OCI-M2 (cell line): ENCODE results near the gene CARS1.

Experiments
- DNase-seq: peaks from one replicate; lab custom pipeline; 2025; ENCODE audit not compliant: unreplicated experiment; lab: John Stamatoyannopoulos, UW

Gene CARS1

DNA sequence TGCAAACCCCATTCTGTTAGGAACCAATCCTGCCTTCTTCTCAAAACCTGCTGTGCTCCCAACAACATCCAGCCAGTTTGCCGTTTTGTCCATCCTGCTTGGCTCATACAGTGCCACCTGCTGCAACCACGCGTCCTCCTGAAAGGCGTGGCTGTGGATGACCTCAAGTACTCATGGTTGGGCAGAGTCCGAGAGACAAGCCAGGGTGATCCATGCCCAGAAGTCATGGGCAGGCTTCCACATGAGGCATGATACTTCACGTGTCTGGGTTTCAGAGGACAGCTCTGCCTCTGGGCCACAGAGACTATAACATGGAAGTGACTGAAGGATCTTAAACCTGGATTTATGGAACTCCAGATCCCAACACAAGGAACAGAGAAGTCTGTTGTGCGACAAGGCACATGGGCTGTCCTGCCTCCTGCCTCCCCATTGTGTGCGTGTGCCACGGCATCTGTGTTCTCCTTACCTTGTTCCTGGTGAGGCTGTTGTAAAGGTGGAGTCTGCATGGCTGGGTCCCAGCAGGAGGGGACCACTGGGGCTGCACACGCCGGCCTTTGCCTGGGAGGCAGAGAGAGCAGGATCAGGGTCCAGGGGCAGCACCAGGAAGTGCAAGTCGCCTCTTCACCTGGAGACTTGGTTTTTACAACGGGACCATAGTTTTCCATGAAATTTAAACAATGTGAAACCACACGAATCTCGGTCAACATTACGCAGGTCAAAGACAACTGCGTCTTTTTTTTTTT, 15.4 kb downstream of the CARS1 start:
- no peak for DNase-seq

DNA sequence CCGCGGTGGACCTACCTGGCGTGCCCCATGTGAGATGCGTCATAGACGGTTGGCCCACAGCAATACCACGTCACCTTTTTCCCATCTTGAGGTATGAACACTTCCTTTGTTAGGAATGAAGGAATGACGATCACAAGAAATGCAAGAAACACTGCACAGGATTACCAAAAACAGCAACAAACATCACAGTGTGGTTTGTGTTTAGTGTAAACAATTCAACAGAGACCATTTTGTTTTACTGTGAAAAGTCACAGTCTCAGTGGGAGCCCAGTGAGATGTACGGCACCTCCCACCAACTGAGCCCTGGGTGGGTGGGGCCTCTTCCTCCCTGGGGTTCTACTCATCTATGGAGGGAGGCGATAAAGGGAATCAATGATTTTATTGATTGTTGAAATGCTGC, 16.3 kb downstream of the CARS1 start:
- DNase-seq = no peak

GRCh38 chr11:3037945-3038271, 19.3 kb downstream of the CARS1 start:
- no peak for DNase-seq

DNA sequence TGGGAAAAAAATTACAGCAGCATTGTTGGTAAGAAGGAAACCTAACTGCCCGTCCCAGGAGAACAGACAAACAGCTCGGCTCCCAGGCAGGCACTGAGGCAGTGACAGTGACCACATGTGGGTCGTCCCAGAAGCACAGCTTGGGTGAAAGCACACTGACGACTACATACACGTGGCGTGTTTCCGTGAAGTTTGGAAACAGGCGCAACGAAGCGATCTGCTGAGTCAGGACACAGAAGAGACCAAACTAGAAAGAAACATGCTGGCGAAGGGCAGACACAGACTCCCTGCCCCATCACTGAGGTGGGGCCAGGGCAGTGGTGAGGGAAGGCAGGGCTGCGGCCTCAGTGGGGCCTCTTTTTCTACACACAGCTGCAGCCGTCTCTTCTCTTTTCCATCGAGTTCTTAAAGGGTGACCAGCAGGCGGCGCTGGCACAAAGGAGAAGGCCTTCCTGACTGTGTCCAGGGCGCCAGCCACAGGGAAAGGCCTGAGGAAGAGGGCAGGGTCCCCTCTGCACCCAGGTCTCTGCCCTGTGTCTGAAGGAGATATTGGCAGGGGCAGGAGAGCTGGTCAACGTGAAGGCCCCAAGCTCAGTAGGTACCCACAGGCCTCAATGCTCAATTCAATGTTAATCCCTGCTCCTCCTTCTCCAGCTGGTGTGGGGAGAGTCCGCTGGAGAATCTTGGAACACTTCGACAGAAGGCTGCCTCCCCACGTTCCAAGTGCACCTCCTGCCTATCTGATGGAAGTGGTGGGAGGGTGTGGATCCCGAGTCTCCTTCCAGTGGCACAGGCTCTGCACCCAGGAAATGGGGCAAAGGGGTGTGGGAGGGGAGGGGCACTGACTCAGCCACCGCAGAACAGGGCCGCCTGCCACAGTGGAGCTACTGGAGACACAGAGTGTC, 19.9 kb downstream of the CARS1 start:
- no peak for DNase-seq

GRCh38 chr11:3036419-3036818, 20.8 kb downstream of the CARS1 start:
- DNase-seq = no peak

DNA sequence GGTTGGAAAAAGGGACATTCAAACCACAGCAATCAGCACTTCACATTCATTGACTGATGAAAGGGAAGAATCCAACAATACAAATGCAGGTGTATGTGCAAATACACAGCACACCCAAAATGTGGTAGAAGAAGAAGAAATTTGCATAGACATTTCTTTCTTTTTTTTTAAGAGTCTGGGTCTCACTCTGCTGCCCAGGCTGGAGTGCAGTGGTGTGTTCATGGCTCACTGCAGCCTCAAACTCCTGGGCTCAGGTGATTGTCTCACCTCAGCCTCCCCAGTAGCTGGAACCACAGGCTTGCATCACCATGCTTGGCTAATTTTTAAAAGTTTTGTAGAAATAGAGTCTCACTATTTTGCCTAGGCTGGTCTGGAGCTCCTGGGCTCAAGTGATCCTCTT, 21.9 kb downstream of the CARS1 start:
- no peak for DNase-seq

GRCh38 chr11:3030289-3031070, 26.7 kb downstream of the CARS1 start:
- no peak for DNase-seq

DNA sequence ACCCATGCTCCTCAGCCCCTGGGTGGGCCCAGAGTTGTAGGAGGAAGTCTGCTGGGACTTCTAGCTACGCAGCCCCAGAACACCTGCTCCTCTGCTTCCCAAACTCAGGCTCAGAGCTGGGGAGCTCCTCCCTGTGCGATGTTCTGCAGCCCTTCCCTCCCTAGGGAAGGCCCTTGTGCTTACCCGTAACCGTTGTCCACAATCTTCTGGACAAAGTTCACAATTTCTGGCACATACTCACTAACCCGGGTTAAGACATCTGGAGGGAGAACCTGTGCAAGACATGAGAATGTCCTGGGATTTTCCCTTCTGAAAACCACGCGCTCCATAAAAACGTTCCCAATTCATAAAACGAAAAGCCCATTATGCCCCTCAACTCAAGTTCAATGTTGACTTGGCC, 28.4 kb downstream of the CARS1 start:
- DNase-seq = no peak

GRCh38 chr11:3026803-3027202, 30.4 kb downstream of the CARS1 start:
- DNase-seq = no peak

GRCh38 chr11:3022982-3023381, 34.2 kb downstream of the CARS1 start:
- DNase-seq = no peak

- no peak for DNase-seq
These were observed 34.8 kb downstream of the CARS1 start for GRCh38 chr11:3022300-3022967.

GRCh38 chr11:3021125-3021524, 36.1 kb downstream of the CARS1 start:
- no peak for DNase-seq

GRCh38 chr11:3020011-3020410, 37.2 kb downstream of the CARS1 start:
- no peak for DNase-seq

- DNase-seq = no peak
These were observed 38.6 kb downstream of the CARS1 start for GRCh38 chr11:3018596-3018995.

DNA sequence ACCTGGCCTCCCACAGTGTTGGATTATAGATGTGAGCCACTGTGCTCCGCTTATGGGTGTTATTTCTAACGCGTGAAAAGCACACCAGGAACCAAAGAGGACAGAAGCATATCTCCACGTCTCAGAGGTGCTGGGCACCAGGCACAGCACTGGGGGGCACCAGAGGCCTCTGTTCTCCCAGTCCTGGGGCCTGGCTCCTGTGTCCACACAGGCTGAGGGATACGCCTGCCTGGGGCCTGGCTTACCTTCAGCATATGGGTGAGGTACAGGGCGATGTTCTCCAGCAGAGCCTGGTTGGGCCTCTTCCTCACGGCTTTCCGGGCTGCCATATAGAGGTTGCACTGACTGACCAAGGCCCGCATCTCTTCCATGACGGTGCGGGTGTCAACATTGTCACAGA, 40.4 kb downstream of the CARS1 start:
- DNase-seq = no peak

- no peak for DNase-seq
These were observed 41.4 kb downstream of the CARS1 start for GRCh38 chr11:3015796-3016195.

DNA sequence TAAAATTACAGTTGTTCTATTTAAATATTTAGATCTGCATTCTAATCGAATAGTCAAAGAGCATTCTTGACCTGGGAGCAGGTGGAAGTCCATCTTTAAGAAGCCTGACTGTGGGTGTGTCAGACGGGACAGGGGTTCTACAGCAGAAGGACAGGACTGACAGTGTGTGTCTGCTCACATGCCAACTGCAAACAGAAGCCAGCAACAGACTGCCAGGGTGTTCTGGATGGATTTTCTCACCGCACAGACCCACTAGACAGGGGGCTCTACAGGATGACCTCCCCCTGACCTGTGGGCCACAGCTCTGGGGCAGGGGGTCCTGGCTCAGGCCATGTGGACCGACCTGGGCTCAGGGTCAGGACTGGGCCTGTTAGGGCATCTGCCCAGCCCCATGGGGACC, 42.3 kb downstream of the CARS1 start:
- no peak for DNase-seq

DNA sequence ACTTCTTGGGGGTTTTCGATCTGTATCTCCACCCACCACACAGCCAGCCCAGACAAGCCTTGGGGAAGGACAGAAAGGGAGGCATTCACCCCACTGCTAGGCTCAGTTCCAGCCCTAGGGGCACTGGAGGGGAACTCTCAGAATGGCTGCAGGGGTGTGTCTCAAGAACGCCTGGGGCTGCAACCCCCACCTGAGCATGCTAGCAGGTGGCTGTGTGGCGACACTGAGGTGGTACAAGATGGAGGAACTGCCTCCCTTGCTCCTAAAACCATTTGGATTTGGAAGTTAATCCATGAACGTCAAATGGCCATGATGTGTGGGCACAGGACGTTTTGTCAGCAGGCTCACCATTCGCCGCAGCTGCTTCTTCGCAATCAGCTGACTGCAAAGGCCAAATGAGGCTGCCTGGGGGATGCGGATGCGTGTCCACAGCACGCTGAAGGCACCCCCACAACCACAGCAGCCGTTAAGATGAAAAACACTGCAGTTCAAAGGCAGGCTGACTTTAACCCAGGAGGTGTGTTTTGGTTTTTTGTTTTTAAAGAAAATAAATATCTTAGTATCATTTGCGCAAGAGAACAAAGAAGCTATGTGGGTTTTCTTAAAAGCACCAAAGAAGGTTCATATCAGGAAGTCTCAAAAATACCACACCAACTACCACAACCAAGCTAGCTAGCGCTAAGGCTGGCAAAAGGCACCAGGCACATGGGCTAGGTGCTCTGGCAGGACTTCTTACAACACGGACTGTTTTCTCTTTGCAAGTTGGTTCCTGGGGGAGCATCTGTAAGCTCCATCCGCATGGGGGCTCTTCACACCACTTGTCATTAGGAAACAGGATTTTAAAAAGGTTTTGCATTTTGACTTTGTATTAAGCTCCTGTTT, 42.9 kb downstream of the CARS1 start:
- no peak for DNase-seq

GRCh38 chr11:3011891-3012885, 45.0 kb downstream of the CARS1 start:
- DNase-seq = no peak
